Lung microvascular endothelial cell (primary cell): ENCODE measurements around the gene THSD4. TPM values are rescaled to one million over a fixed set of nuclear protein-coding genes. Genes with fewer than 3 reads are reported as not detected.

ENCODE experiments used
- DNase-seq, 2 donors: peaks; one replicate each; pipeline versions ENCODE4 v3.0.0 to v3.0.0-alpha.2; 2010; ENCODE audit warnings: low read depth in 2 of 2
- total RNA-seq: library from RNA; depleted of rRNA; stranded (reverse); fragments of >200 nt; gene quantifications from 2 replicates; pipeline ENCODE4 v1.2.1, GENCODE V29; 2014

Gene THSD4
- total RNA-seq, 1 donor from 2014 or later: 20.2 TPM

DNA sequence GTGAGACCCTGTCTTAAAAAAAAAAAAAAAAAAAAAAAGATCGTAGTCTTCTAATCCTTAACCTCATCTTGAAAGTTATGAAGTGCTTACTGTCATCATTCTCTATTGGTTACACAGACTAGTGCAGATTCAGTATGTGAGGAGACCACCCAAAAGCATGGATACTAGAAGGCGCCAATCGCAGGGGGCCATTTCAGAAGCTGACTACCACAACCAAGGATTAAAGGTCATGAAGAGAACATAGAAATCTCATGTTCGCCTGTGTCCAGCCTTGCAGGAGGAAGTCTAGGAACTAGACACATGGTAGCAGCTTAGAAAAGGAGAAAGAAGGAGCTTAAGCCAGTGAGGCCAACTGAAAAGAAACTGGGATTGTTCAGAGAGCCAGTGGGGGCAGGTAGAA, 207.8 kb downstream of the THSD4 start:
- no peak for DNase-seq

DNA sequence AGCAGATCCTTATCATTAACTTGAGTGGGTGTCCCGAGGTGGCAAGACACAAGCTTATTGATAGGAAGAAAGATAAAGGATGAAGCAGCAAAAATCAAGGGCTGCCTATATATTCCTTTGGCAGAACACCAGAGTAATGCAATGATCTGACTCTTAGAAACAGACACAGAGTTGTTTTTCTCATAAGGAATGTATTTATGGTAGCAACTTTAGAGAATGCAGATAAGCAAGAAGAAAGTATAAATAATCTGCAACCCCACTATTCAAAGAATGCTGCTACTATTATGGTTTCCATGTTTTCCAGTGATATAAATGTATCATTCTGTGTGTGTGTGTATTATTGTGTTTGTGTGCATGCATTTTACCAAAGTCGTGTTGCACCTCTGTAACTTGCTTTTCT, 208.3 kb downstream of the THSD4 start:
- no peak for DNase-seq

DNA sequence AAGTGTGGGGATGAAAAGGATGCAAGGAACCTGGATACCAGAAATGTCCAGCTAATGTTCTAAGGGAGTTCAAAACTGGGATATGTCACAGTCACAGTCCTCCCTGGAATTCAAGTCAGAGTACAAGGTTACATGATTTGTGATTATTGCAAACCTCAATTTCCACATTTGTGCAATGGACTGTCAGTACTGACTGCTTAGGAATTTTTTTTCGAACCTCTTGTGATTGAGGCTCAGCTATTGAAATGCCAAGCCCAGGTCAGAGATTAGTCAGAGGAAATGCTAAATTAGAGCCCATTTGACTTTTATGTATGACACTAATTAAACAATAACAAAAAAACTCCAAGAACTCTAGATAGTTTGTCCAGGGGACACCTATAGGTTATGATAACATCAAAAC, 210.2 kb downstream of the THSD4 start:
- peak in 1 of 2 donors; percentile 29 for DNase-seq

DNA sequence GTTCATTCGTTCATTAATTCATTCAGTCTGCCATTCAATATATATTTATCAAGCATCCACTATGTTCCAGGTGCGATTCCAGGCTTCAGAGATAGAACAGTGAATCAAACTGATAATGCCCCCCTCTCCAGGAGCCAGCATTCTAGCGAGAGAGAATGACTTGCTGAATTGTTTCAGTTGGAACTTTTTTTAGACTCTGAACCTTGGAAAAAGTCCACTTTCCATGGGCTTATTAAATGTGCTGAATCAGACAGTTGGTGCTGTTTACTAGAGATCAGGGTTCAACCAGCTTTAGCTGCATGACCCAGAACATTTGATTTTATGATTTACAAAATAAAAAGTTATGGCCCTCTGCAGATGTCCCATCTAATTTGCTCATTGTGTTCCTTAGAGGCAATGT, 213.2 kb downstream of the THSD4 start:
- peak in 1 of 2 donors; percentile 37 for DNase-seq

DNA sequence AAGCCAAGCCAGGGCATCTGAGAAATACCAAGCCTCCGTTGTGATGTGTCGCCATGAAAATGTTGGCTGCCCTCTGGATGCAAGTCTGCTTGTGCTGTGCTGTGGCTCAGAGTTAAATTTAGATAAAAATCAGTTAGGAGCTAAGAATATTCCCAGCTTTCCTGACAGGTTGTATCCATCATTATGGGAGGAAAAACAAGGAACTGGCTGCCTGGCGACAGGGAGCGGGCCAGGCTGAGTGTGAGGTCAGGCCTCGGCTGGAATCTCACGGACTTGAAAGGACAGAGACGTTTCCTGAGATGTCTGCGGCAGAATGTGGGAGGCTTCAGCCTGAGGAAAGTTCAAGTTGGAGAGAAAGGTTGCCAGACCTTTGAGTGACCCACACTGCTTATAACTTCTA, 213.8 kb downstream of the THSD4 start:
- peak; percentile 75 to 95 for DNase-seq

DNA sequence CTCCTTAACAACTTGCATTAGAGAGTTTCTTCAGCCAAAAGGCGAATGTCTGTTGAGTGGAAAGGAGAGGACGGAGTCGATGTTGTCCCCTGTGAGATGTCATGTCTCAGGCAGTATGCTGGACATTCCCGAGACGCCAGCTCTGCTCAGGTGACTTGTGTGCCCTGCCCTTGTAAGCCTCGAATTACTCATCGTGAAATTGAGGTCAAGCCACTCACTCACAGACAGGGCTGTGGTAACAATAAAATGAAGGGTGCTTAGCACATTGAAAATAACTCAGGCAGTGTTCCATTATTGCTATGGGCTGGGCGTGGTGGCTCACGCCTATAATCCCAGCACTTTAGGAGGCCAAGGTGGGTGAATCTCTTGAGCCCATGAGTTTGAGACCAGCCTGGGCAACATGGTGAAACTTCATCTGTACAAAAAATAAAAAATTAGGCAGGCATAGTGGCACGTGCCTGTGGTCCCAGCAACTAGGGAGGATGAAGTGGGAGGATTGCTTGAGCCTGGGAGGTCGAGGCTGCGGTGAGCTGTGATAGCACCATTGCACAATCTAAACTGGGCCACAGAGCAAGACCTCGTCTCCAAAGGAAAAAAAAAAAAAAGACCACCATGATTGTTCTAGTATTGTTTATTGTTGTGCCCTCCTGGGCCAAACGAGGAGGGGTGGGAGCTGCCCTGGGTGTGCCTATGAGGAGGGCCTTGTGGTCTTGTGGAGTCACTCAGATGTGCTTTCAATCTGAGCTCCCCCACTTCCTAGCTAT, 214.4 kb downstream of the THSD4 start:
- DNase-seq: peak; percentile 18 to 67

DNA sequence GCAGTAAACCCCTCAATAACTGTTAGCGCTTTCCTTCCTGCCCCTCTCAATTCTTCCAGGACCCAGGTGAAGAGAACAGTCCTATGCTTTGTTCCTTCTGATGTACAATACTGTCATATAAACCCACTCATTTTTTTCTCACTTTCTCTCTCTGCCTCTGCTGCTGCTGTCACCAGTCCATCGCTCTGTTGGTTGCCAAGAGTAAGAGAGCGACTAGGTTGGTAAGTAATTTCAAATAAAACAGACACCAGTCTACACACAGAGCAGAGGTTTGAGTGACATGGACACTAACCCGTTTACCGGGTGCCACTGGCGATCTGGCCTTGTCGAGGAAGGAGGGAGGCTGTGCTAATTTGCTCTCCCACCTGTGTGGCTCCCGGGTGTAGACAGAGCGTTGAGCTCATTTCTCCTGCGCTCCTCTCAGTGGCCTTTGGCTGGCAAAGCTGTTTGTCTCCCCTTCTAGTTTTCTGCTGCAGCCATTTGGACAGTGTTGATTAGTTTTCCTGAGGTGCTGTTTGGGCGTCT, 215.4 kb downstream of the THSD4 start:
- no peak for DNase-seq

DNA sequence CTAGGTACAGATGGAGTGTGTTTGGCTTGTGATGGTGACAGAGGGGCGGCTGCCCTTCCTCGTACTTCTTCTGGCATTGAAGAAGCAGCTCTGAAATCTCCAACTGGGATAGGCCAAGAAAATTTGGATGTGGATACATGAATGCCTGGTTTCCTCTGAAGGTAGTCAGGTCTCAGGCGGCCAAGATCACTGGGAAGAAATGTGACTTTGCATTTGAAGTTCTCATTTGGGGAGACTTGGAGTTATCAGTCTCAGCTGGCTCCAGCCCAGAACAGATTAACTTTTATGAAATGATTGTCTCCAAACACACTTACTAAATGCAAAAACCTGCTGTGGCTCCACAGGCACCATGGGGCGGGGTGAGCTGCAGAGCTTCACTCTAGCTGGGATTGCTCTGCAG, 215.9 kb downstream of the THSD4 start:
- no peak for DNase-seq

DNA sequence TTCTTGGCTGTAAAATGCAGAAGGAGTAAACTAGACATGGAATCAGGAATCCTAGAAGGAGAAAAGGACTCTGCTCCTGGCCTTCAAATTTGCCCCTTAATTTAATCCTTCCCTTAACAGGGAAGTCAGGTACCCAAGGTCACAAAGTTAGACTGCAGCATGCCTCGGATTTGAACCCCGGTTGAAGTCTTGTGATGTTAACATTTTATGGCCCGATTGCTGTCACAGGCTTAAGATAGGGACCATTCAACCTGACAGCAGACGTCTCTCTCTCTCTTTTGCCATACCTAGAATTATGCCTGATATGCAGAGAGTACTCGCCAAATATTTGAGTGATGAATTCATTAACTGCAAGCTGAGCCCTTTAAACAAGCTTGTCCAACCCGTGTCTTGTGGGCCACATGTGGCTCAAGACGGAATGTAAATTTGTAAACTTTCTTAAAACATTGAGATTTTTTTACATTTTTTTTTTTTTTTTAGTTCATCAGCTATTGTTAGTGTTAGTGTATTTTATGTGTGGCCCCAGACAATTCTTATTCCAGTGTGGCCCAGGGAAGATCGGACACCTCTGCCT, 217.2 kb downstream of the THSD4 start:
- no peak for DNase-seq

DNA sequence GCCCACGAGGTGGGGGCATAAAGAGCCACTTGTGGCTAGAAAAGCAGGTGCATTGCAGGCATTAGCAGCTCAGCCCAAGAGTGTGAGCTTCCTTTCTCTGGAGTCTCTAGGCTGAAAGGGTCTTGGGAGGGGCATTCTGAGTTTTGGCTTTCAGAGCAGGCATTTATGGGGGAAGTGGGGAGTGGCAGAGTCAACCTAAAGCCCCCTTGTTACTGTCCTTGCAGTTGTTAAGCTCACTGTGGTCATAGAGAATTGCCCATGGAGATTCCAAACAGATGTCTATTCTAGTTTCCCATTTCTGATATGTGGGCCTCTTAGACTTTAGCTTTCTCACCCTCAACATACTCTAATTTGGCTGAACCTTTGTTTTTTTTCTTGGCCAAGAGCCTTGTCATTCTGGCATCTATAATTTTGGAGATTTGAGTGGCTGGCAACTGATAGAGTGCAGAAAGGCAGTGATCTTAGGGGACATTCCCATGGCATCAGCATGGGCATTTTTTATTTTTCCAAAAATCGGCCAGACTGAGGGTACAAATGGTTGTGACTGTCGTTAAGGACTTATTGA, 217.9 kb downstream of the THSD4 start:
- DNase-seq: no peak

DNA sequence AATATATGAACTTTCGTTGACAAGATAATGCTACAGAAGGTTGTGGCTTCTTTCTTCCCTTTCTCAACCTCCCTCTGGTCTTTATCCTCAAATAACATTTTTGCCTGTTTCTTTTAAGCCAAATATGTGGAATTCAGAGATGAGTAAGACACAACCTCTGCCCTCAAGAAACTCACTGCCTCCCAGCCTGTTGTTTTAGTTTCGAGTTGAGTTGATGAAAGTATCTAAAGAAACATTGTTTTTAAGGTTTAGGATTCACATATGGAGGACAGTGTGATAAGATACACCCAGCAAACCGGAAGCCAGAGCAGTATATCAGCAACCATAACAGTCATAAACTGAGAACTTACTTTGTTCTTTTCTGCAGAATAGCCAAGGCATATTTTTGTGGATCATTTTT, 218.6 kb downstream of the THSD4 start:
- peak in 1 of 2 donors; percentile 20 for DNase-seq

DNA sequence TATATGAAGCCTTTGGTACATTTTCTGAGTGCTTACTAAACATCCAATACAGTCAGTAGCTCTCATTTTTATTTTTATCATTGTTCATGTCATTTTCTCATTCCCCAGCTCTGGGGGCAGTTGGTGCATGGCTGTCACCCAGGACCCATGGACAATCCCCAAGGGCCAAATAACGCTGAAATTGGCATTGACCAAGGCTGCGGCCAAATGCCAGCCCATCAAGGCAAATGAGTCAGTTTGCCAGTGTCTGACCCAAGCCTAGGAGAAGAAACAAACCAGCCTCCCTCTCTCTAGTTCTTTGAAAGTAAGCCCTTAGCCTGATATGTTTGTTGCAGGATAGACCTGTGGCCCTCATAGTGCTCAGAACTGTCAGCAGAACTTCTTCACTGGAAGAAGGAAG, 219.2 kb downstream of the THSD4 start:
- no peak for DNase-seq

DNA sequence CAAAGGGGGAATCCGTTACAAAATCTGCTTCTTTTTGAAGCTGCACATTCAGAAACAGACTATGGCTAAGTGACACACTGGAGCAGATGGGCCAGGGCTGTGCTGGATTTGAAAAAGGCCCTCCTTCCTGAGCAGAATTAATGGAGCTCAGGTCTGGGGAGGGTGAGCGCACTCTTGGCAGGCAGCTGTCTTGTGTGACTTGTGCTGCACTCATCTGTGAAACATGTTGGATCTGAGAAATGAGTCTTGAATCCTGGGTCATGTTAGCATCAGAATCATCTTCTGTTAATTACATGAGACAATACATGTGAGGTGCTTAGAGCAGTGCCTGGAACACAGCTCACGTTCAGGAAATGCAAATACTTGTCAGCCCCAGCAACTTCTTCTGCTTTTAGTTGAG, 219.6 kb downstream of the THSD4 start:
- DNase-seq: no peak

DNA sequence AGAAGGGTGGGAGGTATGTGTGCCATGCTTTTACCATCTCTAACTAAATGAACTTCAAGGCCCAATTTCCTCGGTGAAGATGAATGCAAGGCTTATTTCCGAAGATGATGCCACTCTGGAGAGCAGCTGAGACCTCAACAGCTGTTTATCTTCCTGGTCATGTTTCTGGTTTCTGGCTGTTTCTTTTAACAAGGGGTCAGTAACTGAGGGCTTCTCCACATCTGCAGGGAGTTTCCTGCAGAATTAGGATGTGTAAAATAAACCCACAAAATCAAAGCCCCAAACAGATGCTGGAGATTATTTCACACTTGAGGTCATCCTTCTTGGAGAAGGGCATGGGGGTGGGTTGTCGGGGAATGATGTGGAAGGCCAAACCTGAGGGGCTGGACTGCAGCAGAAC, 220.3 kb downstream of the THSD4 start:
- DNase-seq: no peak

DNA sequence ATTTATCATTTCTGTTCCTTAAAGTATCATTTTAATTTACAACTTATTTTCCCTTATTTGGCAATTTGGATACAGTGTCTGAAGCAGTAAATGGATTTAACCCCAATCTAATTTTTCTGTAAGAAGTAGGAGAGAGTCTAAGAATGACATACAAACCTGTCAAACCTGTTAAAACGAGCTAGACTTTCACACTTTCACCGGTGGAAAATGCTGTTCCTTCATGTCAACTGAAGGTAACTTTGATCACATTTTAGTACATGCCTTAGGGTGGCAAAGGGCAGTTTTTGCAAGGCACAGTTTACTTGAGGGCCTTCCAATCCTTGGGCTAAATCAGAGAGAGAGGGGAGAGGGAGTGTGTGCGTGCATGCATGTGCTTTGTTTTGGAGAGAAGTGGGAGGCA, 221.4 kb downstream of the THSD4 start:
- no peak for DNase-seq

DNA sequence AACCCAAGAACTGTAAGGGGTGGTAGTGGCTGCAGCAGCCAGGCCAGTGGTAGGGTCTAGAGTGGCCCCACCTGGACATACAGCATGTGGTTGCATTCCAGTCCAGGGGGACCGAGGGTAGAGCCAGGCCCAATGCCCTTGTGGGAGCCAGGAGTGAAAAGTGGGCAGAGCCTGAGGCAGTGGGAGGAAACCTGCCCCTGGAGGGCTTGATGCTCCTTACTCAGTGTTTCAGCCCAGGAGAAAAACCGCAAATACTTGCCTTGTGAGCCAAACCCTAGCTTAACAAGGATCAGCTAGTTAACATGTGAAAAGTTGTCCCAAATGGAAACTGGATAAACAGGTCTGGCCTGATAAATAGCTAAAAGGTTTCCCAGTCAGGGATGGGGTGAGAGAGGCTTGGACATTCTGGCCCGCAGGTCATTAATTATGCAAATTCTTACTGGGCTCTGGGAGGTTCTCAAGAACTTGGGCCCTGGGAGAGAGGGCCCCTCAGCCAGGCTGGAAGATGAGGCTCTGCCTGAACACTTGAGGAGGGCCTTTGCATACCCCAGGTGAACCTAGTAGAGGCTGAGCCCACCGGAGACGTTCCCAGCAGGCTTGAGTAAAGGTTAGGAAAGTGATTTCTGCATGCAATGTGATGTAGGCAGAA, 222.1 kb downstream of the THSD4 start:
- no peak for DNase-seq

DNA sequence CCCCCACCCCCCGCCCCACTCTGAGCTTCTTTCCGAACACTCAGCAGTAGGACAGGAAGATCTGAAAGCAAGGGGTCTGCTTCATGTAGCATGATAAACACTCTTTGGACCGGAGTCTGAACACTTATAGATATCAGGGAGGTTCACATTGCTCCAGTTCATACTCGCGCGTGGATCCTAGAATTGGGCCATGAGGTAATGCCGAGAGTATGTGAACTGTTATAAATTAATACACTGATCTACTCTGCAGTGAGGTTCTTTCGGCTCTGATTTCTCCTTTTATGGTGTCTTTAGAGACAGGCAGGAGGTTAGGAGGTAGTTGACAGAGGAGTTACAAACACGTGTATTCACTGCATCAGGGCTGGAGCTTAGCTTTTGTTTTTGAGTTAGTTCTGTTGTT, 223.0 kb downstream of the THSD4 start:
- no peak for DNase-seq

DNA sequence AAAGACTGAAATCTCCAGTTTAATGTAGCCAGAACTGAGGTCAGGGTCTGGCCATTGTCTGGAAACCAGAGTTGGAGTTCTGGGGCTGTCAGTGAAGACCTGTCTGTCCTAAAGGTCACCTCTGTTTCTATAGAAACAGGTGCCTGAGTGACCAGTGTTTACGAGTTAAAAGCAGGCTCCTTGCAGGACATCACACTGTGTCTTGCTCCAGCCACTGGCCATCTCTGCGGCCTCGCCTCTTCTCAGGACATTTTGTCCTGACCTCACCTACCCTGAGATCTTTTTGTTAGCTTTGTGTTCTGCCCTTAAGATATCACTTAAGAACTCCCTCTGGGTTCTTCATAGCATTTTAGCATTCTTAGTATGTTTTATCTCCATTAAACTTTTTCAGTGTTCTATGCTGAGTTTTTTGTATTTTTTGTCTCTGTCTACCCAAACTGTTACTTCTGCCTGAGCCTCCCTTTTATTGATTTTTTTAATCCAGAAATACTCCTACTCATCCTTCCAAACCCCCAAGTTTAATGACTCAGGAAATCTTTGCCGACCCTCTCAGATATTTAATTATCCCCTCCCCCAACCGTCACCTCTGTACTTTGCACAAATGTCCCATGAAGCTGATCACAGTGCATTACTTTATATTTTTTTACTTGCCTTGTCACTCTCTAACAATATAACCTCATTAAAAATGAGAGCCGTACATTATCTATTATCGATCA, 223.7 kb downstream of the THSD4 start:
- DNase-seq: no peak

DNA sequence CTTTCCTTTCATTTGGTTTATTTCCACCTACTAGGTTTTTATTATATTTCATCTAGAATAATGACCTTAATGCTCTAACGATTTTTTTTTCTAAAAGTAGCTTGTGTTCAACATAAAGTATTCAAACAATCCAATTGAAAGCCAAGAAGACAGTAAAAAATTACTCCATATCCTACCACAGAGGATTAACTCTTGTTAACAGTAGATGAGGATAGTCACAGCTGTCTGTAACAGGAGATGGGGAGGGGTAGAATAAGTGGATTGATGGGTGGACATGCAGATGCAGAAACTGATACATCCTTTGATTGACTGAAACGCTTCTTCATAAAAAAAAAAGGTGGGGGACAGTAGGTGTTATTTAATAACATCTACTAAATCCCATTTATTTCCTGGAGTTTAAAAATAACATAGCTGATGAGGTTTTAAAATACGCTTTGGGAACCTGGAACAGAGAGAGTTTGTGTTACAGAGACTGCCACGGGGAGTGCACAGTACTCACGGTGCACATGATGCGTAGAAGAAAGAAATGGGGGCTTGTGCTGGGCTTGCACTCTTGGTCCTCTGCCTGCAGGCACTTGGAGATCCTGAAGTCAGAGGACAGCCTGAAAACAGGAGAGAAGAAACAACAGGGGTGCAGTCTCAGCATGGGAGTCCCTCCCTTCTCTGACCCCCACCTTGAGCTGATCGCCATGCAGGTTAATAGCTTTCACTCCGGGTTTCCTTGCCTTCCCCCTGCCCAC, 226.7 kb downstream of the THSD4 start:
- no peak for DNase-seq

DNA sequence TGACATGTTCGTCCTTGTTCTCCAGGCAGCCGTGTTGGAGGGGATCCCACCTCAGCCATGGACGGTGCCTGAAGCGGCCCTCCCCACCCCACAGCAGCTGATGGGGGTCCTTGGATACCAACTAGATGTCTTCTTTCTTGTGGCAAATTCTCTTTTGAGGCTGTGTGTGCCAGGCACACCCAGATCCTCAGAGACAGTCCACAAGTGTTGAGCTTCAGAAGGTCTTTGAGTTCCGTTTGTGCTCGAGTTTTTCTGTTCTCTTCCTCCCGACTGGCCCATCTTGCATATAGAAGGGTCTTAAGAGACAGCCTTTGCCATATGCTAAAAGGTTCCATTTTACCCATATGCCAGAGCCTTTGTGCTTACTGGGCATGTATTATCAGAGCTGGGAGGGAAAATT, 227.4 kb downstream of the THSD4 start:
- no peak for DNase-seq

DNA sequence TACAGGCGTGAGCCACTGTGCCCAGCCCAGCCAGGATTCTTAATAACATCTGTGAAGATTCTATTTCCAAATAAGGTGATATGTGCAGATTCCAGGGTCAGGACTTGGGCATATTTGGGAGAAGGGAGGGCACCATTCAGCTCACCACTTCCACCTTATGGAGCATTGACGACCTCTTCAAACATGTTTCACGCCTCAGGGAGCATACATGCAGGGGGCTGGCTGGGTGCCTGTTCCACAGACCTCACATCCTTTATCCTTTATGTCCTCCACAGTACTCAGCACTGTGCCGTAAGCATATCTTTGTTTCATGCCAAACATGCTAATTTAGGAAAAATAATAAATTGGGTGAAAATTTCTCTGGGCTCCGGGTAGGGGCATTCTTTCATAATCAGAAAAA, 229.0 kb downstream of the THSD4 start:
- DNase-seq: no peak
